ENCODE data around the gene PCSK7. TPM values are rescaled to one million over a fixed set of nuclear protein-coding genes. Genes with fewer than 3 reads are reported as not detected.

The PCSK7 gene
- total RNA-seq, 2 experiments from 2014 or later = 98.8 to 107 TPM

- POLR2A ChIA-PET = interaction anchor here (0.7 to 4.2 kb wide), 9 partner anchors 8 to 408 kb away, joined by 3 to 29 read pairs (median 6); partner anchors contain the start of genes BUD13, PCSK7 and RNF214
- CTCF ChIA-PET = interaction anchor here (0.6 to 8.8 kb wide), 21 partner anchors 9 to 394 kb away, joined by 3 to 125 read pairs (median 5); partner anchors contain the start of genes APOA5, PAFAH1B2, PCSK7 and RNF214
Observed at GRCh38 chr11:117180661-117181585, 51.0 kb downstream of the PCSK7 start.

GRCh38 chr11:117180020-117180419 lies 51.9 kb downstream of the PCSK7 start:
- TF ChIP-seq CTCF (IDR thresholded peaks at IDR 0.05) = no peak
- ATAC-seq = no peak
- Mint-ChIP-seq H3K27me3 (no peaks in the 10 kb centered on the region), H3K27ac (no peak overlapping the region), H3K4me1 (ENCODE audit: low read depth) (peaks cover 28% of the 10 kb centered on the region), H3K4me3 (peak overlapping the region; percentile 92), H3K36me3 (ENCODE audit: low read depth) (no peaks in the 10 kb centered on the region), H3K9me3 (no peaks in the 10 kb centered on the region)
- POLR2A ChIA-PET = interaction anchor here (0.6 to 4.3 kb wide), 13 partner anchors 7 to 251 kb away, joined by 3 to 29 read pairs (median 5); partner anchors contain the start of genes PAFAH1B2, PCSK7 and RNF214
- no peak for DNase-seq
- intact Hi-C loops (cut with micrococcal nuclease) = no loop called here
- CTCF ChIA-PET = interaction anchor here (1.2 to 8.8 kb wide), 16 partner anchors 8 to 408 kb away, joined by 3 to 125 read pairs (median 4); partner anchors contain the start of genes APOA5, PAFAH1B2, PCSK7 and RNF214

More at GRCh38 chr11:117180661-117181585, 51.0 kb downstream of the PCSK7 start:
- Mint-ChIP-seq H3K9me3 (no peaks in the 10 kb centered on the region), H3K27ac (peak overlapping the region; percentile 1), H3K4me1 (ENCODE audit: low read depth) (peaks cover 28% of the 10 kb centered on the region), H3K36me3 (ENCODE audit: low read depth) (no peaks in the 10 kb centered on the region), H3K4me3 (peak overlapping the region; percentile 9), H3K27me3 (no peaks in the 10 kb centered on the region)
- peak; percentile 86 for DNase-seq
- peak; percentile 72 for TF ChIP-seq CTCF (IDR thresholded peaks at IDR 0.05)
- peak; percentile 72 for ATAC-seq
- intact Hi-C loops (cut with micrococcal nuclease) = no loop called here

GRCh38 chr11:117179048-117179999 lies 52.5 kb downstream of the PCSK7 start:
- intact Hi-C loops (cut with micrococcal nuclease) = loop anchor here (5.0 kb wide), 1 partner anchor 53 kb away; the partner anchor contains the start of genes PCSK7 and RNF214

More at GRCh38 chr11:117179048-117179999, 52.5 kb downstream of the PCSK7 start:
- no peaks in the 10 kb centered on the region for H3K9me3 Mint-ChIP-seq
- ATAC-seq (peak; percentile 31), DNase-seq (peak; percentile 57)
- H3K36me3 Mint-ChIP-seq (ENCODE audit: low read depth) = no peaks in the 10 kb centered on the region
- TF ChIP-seq CTCF (IDR thresholded peaks at IDR 0.05) = no peak
- H3K27me3 Mint-ChIP-seq = no peaks in the 10 kb centered on the region
- POLR2A ChIA-PET = interaction anchor here (0.5 to 4.3 kb wide), 13 partner anchors 8 to 250 kb away, joined by 3 to 29 read pairs (median 4); partner anchors contain the start of genes PAFAH1B2, PCSK7 and RNF214
- peak overlapping the region; percentile 85 for H3K27ac Mint-ChIP-seq
- peaks cover 28% of the 10 kb centered on the region for H3K4me1 Mint-ChIP-seq (ENCODE audit: low read depth)
- peak overlapping the region; percentile 92 for H3K4me3 Mint-ChIP-seq
- CTCF ChIA-PET = interaction anchor here (1.2 to 8.8 kb wide), 15 partner anchors 10 to 407 kb away, joined by 3 to 125 read pairs (median 4); partner anchors contain the start of genes APOA5, PAFAH1B2, PCSK7 and RNF214
